Measurements from ENCODE around the gene RRM2.

Gene RRM2

DNA sequence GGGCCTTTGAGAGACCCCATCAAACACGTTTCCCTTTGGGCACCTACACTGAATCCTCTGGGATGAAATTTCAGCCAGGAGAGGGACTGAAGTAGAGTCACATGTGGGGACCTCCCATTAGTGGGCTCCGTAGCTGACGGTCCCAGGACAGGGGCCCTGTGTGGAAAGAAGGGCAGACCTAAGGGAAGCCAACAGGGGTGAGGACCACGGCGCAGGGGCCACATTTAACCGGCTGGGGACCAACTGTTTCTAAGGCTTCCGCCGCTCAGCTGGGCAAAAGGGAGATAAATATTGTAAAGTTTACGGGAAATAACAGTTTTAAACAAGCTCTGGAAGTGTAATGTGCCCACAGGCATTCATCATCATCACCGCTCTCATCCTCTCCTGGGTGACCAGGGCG is 42.7 kb downstream of the RRM2 start:
- no peaks in the 10 kb centered on the region for H3K9me3 ChIP-seq (ENCODE audit: control insufficient read depth, low read length)
- H3K27me3 ChIP-seq (ENCODE audit: control insufficient read depth, insufficient read depth, low read length), result no peaks in the 10 kb centered on the region
- no peak overlapping the region for H3K27ac ChIP-seq
- H3K79me2 ChIP-seq, result no peaks in the 10 kb centered on the region
- H3K9ac ChIP-seq, result no peak overlapping the region
- H3K4me1 ChIP-seq, result no peaks in the 10 kb centered on the region
- no peak overlapping the region for H3K4me3 ChIP-seq (ENCODE audit: low read depth, low read length)
- H2AFZ ChIP-seq, result no peak overlapping the region
- H3K4me2 ChIP-seq (ENCODE audit: low read length), result no peak overlapping the region
- TF ChIP-seq CTCF (IDR thresholded peaks at IDR 0.05), result no peak
- H3K36me3 ChIP-seq (ENCODE audit: control insufficient read depth, insufficient read depth, low read length), result no peaks in the 10 kb centered on the region

GRCh38 chr2:10165861-10166675 is 43.5 kb downstream of the RRM2 start:
- H3K9ac ChIP-seq, result no peak overlapping the region
- no peak overlapping the region for H3K4me2 ChIP-seq (ENCODE audit: low read length)
- H3K9me3 ChIP-seq (ENCODE audit: control insufficient read depth, low read length), result no peaks in the 10 kb centered on the region
- no peak for TF ChIP-seq CTCF (IDR thresholded peaks at IDR 0.05)
- H3K4me3 ChIP-seq (ENCODE audit: low read depth, low read length), result no peak overlapping the region
- no peaks in the 10 kb centered on the region for H3K36me3 ChIP-seq (ENCODE audit: control insufficient read depth, insufficient read depth, low read length)
- no peaks in the 10 kb centered on the region for H3K4me1 ChIP-seq
- H3K79me2 ChIP-seq, result no peaks in the 10 kb centered on the region
- no peak overlapping the region for H2AFZ ChIP-seq
- no peak overlapping the region for H3K27ac ChIP-seq
- H3K27me3 ChIP-seq (ENCODE audit: control insufficient read depth, insufficient read depth, low read length), result no peaks in the 10 kb centered on the region

DNA sequence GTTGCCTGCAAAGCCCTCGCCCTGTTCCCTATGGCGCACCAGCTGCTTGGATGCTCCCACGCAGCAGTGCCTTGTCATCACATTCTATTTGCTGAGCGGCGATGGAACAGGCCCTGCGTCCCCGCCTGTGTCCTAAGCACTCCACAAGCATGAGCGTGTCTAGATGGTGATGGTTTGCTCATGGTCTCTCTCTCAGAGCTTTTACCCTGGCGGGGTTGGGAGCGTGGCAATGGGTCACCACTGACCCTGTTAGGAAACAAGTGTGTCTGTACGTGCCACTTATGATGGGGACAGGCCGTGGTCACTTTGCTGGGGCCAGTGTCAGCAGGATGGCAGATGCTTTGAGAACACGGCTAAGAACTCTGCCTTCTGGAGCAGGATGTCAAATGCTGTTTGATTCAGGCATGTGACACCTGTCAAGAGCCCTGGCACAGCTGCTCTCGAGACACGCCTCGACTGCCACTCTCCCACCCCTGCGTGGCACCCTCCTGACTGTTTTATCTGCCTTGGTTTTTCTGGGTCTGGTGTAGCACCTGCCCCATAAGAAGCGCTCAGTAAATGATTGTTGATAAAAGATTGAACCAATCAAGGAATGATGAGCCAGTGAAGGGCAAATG is 44.2 kb downstream of the RRM2 start:
- H3K36me3 ChIP-seq (ENCODE audit: control insufficient read depth, insufficient read depth, low read length), result no peaks in the 10 kb centered on the region
- H2AFZ ChIP-seq, result no peak overlapping the region
- no peak overlapping the region for H3K27ac ChIP-seq
- no peak for TF ChIP-seq CTCF (IDR thresholded peaks at IDR 0.05)
- H3K9ac ChIP-seq, result no peak overlapping the region
- no peaks in the 10 kb centered on the region for H3K27me3 ChIP-seq (ENCODE audit: control insufficient read depth, insufficient read depth, low read length)
- no peaks in the 10 kb centered on the region for H3K79me2 ChIP-seq
- no peak overlapping the region for H3K4me2 ChIP-seq (ENCODE audit: low read length)
- no peaks in the 10 kb centered on the region for H3K9me3 ChIP-seq (ENCODE audit: control insufficient read depth, low read length)
- H3K4me3 ChIP-seq (ENCODE audit: low read depth, low read length), result no peak overlapping the region
- H3K4me1 ChIP-seq, result no peaks in the 10 kb centered on the region

GRCh38 chr2:10167316-10167715 is 44.8 kb downstream of the RRM2 start:
- no peaks in the 10 kb centered on the region for H3K36me3 ChIP-seq (ENCODE audit: control insufficient read depth, insufficient read depth, low read length)
- H3K4me1 ChIP-seq, result no peaks in the 10 kb centered on the region
- H2AFZ ChIP-seq, result no peak overlapping the region
- H3K27ac ChIP-seq, result no peak overlapping the region
- H3K27me3 ChIP-seq (ENCODE audit: control insufficient read depth, insufficient read depth, low read length), result no peaks in the 10 kb centered on the region
- TF ChIP-seq CTCF (IDR thresholded peaks at IDR 0.05), result no peak
- H3K4me3 ChIP-seq (ENCODE audit: low read depth, low read length), result no peak overlapping the region
- H3K9me3 ChIP-seq (ENCODE audit: control insufficient read depth, low read length), result no peaks in the 10 kb centered on the region
- no peak overlapping the region for H3K9ac ChIP-seq
- H3K4me2 ChIP-seq (ENCODE audit: low read length), result no peak overlapping the region
- H3K79me2 ChIP-seq, result no peaks in the 10 kb centered on the region

Measured in parathyroid adenoma (tissue), 2 donors.